ENCODE measurements around the gene MAML1.
"Not testable (repeated sequence)": the region's sequence is repeated elsewhere in the genome, so short reads cannot be mapped to it uniquely, and the experiment has no call there.

Gene MAML1

GRCh38 chr5:179734536-179735164, 2.0 kb downstream of the MAML1 start:
- H3K4me3 ChIP-seq (ENCODE audit: low read depth, low read length), result peak overlapping the region; percentile 84
- no peak for TF ChIP-seq CTCF (IDR thresholded peaks at IDR 0.05; ENCODE audit: low read depth, low read length)

GRCh38 chr5:179738742-179739141, 6.1 kb downstream of the MAML1 start:
- no peak for TF ChIP-seq CTCF (IDR thresholded peaks at IDR 0.05; ENCODE audit: low read depth, low read length)
- H3K4me3 ChIP-seq (ENCODE audit: low read depth, low read length), result no peak overlapping the region

- not testable (repeated sequence) for H3K4me3 ChIP-seq (ENCODE audit: low read depth, low read length)
These were observed 11.5 kb downstream of the MAML1 start for GRCh38 chr5:179744106-179744505.

- no peak overlapping the region for H3K4me3 ChIP-seq (ENCODE audit: low read depth, low read length)
- TF ChIP-seq CTCF (IDR thresholded peaks at IDR 0.05; ENCODE audit: low read depth, low read length), result no peak
These were observed 14.2 kb downstream of the MAML1 start for GRCh38 chr5:179746872-179747271.

- no peak for TF ChIP-seq CTCF (IDR thresholded peaks at IDR 0.05; ENCODE audit: low read depth, low read length)
These were observed 15.2 kb downstream of the MAML1 start for GRCh38 chr5:179747811-179748210.

GRCh38 chr5:179749857-179750508, 17.4 kb downstream of the MAML1 start:
- no peak for TF ChIP-seq CTCF (IDR thresholded peaks at IDR 0.05; ENCODE audit: low read depth, low read length)
- no peak overlapping the region for H3K4me3 ChIP-seq (ENCODE audit: low read depth, low read length)

More at GRCh38 chr5:179747811-179748210, 15.2 kb downstream of the MAML1 start:
- no peak overlapping the region for H3K4me3 ChIP-seq (ENCODE audit: low read depth, low read length)

GRCh38 chr5:179753971-179754370, 21.3 kb downstream of the MAML1 start:
- no peak for TF ChIP-seq CTCF (IDR thresholded peaks at IDR 0.05; ENCODE audit: low read depth, low read length)
- H3K4me3 ChIP-seq (ENCODE audit: low read depth, low read length), result no peak overlapping the region
